A549 (cell line): ENCODE results near the gene UHRF1. TPM values are rescaled to one million over a fixed set of nuclear protein-coding genes. Genes with fewer than 3 reads are reported as not detected.

Source experiments
- ATAC-seq, 2 experiments: fragments of 200-7000 bp in 1 of 2; fragments of >200 bp in 1 of 2; cut with Nextera tagmentation in 1 of 2; cut with Tn5 transposase in 1 of 2; 3 replicates each; pipeline versions ENCODE4 v1.8.0 to v1.9.1; 2018 to 2020; ENCODE audit warnings: mild to moderate bottlenecking in 1 of 2, moderate library complexity in 1 of 2
- CTCF ChIA-PET: fragments of 300-600 bp; sonication (Branson Sonifier 250); formaldehyde crosslinking; extraction: SDS; loops from one replicate; lab custom pipeline; 2021; ENCODE audit warnings: antibody characterized with exemption, inconsistent platforms; lab: Yijun Ruan, JAX
- POLR2A ChIA-PET: fragments of 350-600 bp; formaldehyde crosslinking; extraction: SDS; loops from one replicate; lab custom pipeline; 2021; ENCODE audit warnings: antibody characterized with exemption, inconsistent platforms; lab: Yijun Ruan, JAX
- DNase-seq, 2 experiments: peaks; one replicate each; pipeline versions ENCODE4 v3.0.0 to v3.0.0-alpha.2; 2011 to 2016; ENCODE audit warnings: low read depth in 1 of 2, low spot score in 1 of 2
- FAIRE-seq: peaks from 2 replicates; lab custom pipeline; 2011; peaks lifted over from hg19 to GRCh38; lab: Jason Lieb, UNC
- H3K27ac ChIP-seq, 2 experiments: fragments of >200 bp; sonication (Bioruptor Twin); formaldehyde crosslinking; 3 replicates each; pipeline ENCODE4 v1.5.1; 2016 to 2017
- H3K4me1 ChIP-seq: fragments of >200 bp; sonication (Bioruptor Twin); formaldehyde crosslinking; 3 replicates; pipeline ENCODE4 v1.6.1; 2016
- H3K4me2 ChIP-seq: fragments of >200 bp; sonication (Bioruptor Twin); formaldehyde crosslinking; 3 replicates; pipeline ENCODE4 v1.6.1; 2016
- H3K4me3 ChIP-seq: fragments of >200 bp; sonication (Bioruptor Twin); formaldehyde crosslinking; 3 replicates; pipeline ENCODE4 v1.5.1; 2016
- H3K9me3 ChIP-seq: fragments of >200 bp; sonication (Bioruptor Twin); formaldehyde crosslinking; 3 replicates; pipeline ENCODE4 v1.6.1; 2016
- CBX2 ChIP-seq: fragments of 200-600 bp; sonication (generic); IDR thresholded peaks from 2 replicates; pipeline ENCODE4 v1.6.1; 2016; ENCODE audit warnings: low read depth, mild to moderate bottlenecking, borderline replicate concordance
- CBX8 ChIP-seq: fragments of 200-600 bp; sonication (generic); IDR thresholded peaks from 2 replicates; pipeline ENCODE4 v1.6.1; 2016
- CEBPB ChIP-seq, 2 experiments: fragments of >200 bp in 1 of 2; sonication (Bioruptor Twin) in 1 of 2; formaldehyde crosslinking in 1 of 2; IDR thresholded peaks; 2 replicates each; pipeline ENCODE4 v1.6.1; 2012 to 2016
- CHD2 ChIP-seq: fragments of 150-350 bp; IDR thresholded peaks from 2 replicates; pipeline ENCODE4 v1.6.1; 2014; ENCODE audit warnings: low read length; ENCODE audit not compliant: partially characterized antibody
- CHD4 ChIP-seq: fragments of 200-600 bp; sonication (generic); IDR thresholded peaks from 2 replicates; pipeline ENCODE4 v1.6.1; 2016; ENCODE audit warnings: antibody characterized with exemption, mild to moderate bottlenecking, borderline replicate concordance
- EHF ChIP-seq: fragments of 250-450 bp; sonication (Bioruptor Pico); IDR thresholded peaks from 2 replicates; pipeline ENCODE4 v1.5.0; 2020; ENCODE audit warnings: mild to moderate bottlenecking
- ESRRA ChIP-seq: fragments of 150-350 bp; IDR thresholded peaks from 2 replicates; pipeline ENCODE4 v1.6.1; 2014; ENCODE audit warnings: mild to moderate bottlenecking, low read length, borderline replicate concordance
- FOSB ChIP-seq: fragments of 250-450 bp; sonication (Bioruptor Pico); IDR thresholded peaks from 2 replicates; pipeline ENCODE4 v1.5.0; 2020; ENCODE audit warnings: mild to moderate bottlenecking, moderate library complexity
- GATA3 ChIP-seq: IDR thresholded peaks from 2 replicates; pipeline ENCODE4 v1.6.1; 2012; ENCODE audit warnings: borderline replicate concordance
- HDAC2 ChIP-seq: fragments of 200-600 bp; sonication (generic); IDR thresholded peaks from 2 replicates; pipeline ENCODE4 v1.6.1; 2016
- HOXB5 ChIP-seq: fragments of 250-450 bp; sonication (Bioruptor Pico); IDR thresholded peaks from 2 replicates; pipeline ENCODE4 v1.5.0; 2020; ENCODE audit warnings: mild to moderate bottlenecking, moderate library complexity
- JUN ChIP-seq, 2 experiments: fragments of >200 bp; sonication (Bioruptor Twin); formaldehyde crosslinking; IDR thresholded peaks; 2 replicates in 1 of 2; 3 replicates in 1 of 2; pipeline ENCODE4 v1.6.1; 2016 to 2017
- JUNB ChIP-seq: fragments of >200 bp; sonication (Bioruptor Twin); formaldehyde crosslinking; IDR thresholded peaks from 2 replicates; pipeline ENCODE4 v1.6.1; 2016
- KDM1A ChIP-seq: fragments of 200-600 bp; sonication (generic); IDR thresholded peaks from 2 replicates; pipeline ENCODE4 v1.6.1; 2016; ENCODE audit warnings: low read depth, mild to moderate bottlenecking
- KDM5A ChIP-seq: fragments of 200-600 bp; sonication (generic); IDR thresholded peaks from 2 replicates; pipeline ENCODE4 v1.6.1; 2016; ENCODE audit warnings: antibody characterized with exemption, mild to moderate bottlenecking
- MYC ChIP-seq: IDR thresholded peaks from 2 replicates; pipeline ENCODE4 v1.6.1; 2012; ENCODE audit warnings: mild to moderate bottlenecking, inconsistent platforms, low read length, improper control_type of control experiment, borderline replicate concordance
- NR3C1 ChIP-seq: fragments of >200 bp; sonication (Bioruptor Twin); formaldehyde crosslinking; IDR thresholded peaks from 3 replicates; pipeline ENCODE4 v1.6.1; 2017
- PHF8 ChIP-seq: fragments of 200-600 bp; sonication (generic); IDR thresholded peaks from 2 replicates; pipeline ENCODE4 v1.6.1; 2016; ENCODE audit warnings: low read depth, mild to moderate bottlenecking, antibody characterized with exemption, moderate library complexity, borderline replicate concordance
- POLR2A ChIP-seq: IDR thresholded peaks from 2 replicates; pipeline ENCODE4 v1.6.1; 2012; ENCODE audit warnings: mild to moderate bottlenecking, low read length
- POLR2AphosphoS2 ChIP-seq: conservative IDR thresholded peaks from 2 replicates; pipeline ENCODE4 v1.6.1; 2012; ENCODE audit warnings: low read length, improper control_type of control experiment, inconsistent platforms
- RAD21 ChIP-seq, 2 experiments: fragments of >200 bp in 1 of 2; sonication (Bioruptor Twin) in 1 of 2; formaldehyde crosslinking in 1 of 2; IDR thresholded peaks in 1 of 2; conservative IDR thresholded peaks in 1 of 2; 2 replicates in 1 of 2; 3 replicates in 1 of 2; pipeline ENCODE4 v1.6.1; 2012 to 2018; ENCODE audit warnings: inconsistent platforms in 1 of 2
- RCOR1 ChIP-seq: fragments of 150-350 bp; IDR thresholded peaks from 2 replicates; pipeline ENCODE4 v1.6.1; 2014; ENCODE audit warnings: antibody characterized with exemption, low read length, low read depth
- SMC3 ChIP-seq: fragments of >200 bp; sonication (Bioruptor Twin); formaldehyde crosslinking; IDR thresholded peaks from 3 replicates; pipeline ENCODE4 v1.6.1; 2018; ENCODE audit warnings: inconsistent platforms
- TFCP2L1 ChIP-seq: fragments of 250-450 bp; sonication (Bioruptor Pico); IDR thresholded peaks from 2 replicates; pipeline ENCODE4 v1.5.0; 2021; ENCODE audit warnings: mild to moderate bottlenecking
- ZSCAN20 ChIP-seq: fragments of 250-450 bp; sonication (Bioruptor Pico); IDR thresholded peaks from 2 replicates; pipeline ENCODE4 v1.8.0; 2022; ENCODE audit warnings: mild to moderate bottlenecking, moderate library complexity
- WGBS: methylation state at CpG from one replicate; pipeline ENCODE4 v1.1.6; 2017; ENCODE audit errors: missing lambda C conversion rate; 5-methylcytosine and 5-hydroxymethylcytosine counted together
- polyA minus RNA-seq: library from RNA; depleted of rRNA, polyadenylated mRNA; stranded (reverse); fragments of >200 nt; gene quantifications from 2 replicates; pipeline ENCODE4 v1.2.3, GENCODE V29; 2011; rRNA and poly(A)+ RNA removed
- polyA plus RNA-seq, 4 experiments: library from polyadenylated mRNA; depleted of rRNA in 3 of 4; stranded (reverse); fragments of >200 nt; fragmentation: RNase III in 1 of 4; extraction: RNeasy Plus Mini Kit Qiagen cat#74134 plus additional on column Dnase treatment in 1 of 4; gene quantifications; 2 replicates in 3 of 4; 3 replicates in 1 of 4; pipeline ENCODE4 v1.2.3, GENCODE V29; 2011 to 2017
- TF ChIP-seq, protein P1 (sequence below): IDR thresholded peaks from 2 replicates; pipeline ENCODE4 v1.6.1; 2012; ENCODE audit warnings: low read depth, borderline replicate concordance
- TF ChIP-seq, protein P2 (sequence below): IDR thresholded peaks from 2 replicates; pipeline ENCODE4 v1.6.1; 2012
- TF ChIP-seq, protein P3 (sequence below): fragments of >200 bp; sonication (Bioruptor Twin); formaldehyde crosslinking; IDR thresholded peaks from 3 replicates; pipeline ENCODE4 v1.6.1; 2016
- TF ChIP-seq, protein P4 (sequence below): fragments of >200 bp; sonication (Bioruptor Twin); formaldehyde crosslinking; IDR thresholded peaks from 3 replicates; pipeline ENCODE4 v1.5.1; 2016
- TF ChIP-seq, protein P5 (sequence below): fragments of >200 bp; sonication (Bioruptor Twin); formaldehyde crosslinking; IDR thresholded peaks from 2 replicates; pipeline ENCODE4 v1.6.1; 2016

Gene UHRF1
- polyA plus RNA-seq (2011; rRNA removed), result 7.2 and 8.5 TPM in 2 replicates
- 34.5 and 37.1 TPM in 2 replicates for polyA plus RNA-seq (2012; cell fraction: cytosol; rRNA removed)
- 63.0 and 64.2 TPM in 2 replicates for polyA plus RNA-seq (2012; cell fraction: nucleus; rRNA removed)
- 50.6 to 52.7 TPM (median 52.3 TPM) in 3 replicates for polyA plus RNA-seq (2017; fragmentation: RNase III; extraction: RNeasy Plus Mini Kit Qiagen cat#74134 plus additional on column Dnase treatment)
- 6.3 and 10.1 TPM in 2 replicates for polyA minus RNA-seq

DNA sequence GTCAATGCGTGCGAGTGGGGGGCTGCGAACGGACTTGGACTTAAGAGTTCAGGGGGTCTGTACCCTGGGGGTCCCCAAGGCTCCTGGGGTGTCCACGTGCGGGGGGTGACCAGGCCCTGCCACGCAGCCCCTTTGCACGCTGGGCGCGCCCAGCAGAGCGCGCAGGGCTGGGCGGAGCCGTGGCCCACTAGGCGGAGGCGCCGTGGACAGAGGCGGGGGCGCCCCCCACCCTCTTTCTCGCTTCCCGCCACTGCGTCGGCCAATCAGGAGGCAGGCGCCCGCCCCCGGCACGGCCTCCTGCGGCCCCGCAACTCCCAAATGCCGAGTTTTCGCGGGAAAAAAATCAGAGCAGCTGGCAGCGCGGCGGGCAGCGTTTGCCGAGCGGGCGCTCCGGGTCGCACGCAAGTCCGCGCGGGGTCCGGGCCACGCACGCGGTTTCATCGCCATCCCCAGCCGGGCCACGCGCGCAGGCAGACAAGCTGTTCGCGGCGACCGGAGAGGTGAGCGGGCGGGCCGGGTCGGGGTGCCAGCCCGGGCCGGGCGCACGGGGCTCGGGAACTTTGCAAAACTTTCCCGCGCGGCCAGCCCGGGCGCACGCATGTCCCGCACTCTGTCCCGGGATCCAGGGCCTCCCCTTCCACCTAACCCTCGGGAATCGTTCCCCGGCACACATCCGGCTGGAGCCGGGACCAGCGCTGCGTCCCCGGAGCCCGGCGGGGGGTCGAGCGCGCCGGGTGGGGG, at the start of gene UHRF1:
Gene UHRF1, plus strand, starts transcription at position 346 of the 741 bp plus-strand sequence. CDS start 1,385 bp downstream, outside the sequence.
- ChIA-PET CTCF (interaction anchor here (1.1 to 7.3 kb wide), 3 partner anchors 13 to 96 kb away, joined by 3 to 40 read pairs (median 3); no protein-coding TSS in a partner anchor), POLR2A (no interaction called here)
- DNase-seq, result peak in 1 of 2 experiments; percentile 52
- no peaks in the 10 kb centered on the region for H3K9me3 ChIP-seq
- peak within 1 kb of the TSS; percentile 84 for H3K4me2 ChIP-seq
- peak within 1 kb of the TSS; percentile 93 to 95 for H3K27ac ChIP-seq
- no peak for FAIRE-seq
- WGBS, result 71% methylated on average over 3 of the region's 89 CpGs
- peak within 1 kb of the TSS; percentile 85 for H3K4me3 ChIP-seq
- peak; percentile 15 to 58; a peak in 4 of 6 replicates for ATAC-seq
- peaks cover 38% of the 10 kb centered on the region for H3K4me1 ChIP-seq
- TF ChIP-seq FOSB (CRISPR knock-in tag) (no peak), ESRRA (no peak), JUNB (no peak), HOXB5 (CRISPR knock-in tag) (no peak), TFCP2L1 (CRISPR knock-in tag) (no peak), ZSCAN20 (CRISPR knock-in tag) (no peak), CHD4 (no peak), NR3C1 (no peak), KDM1A (no peak), JUN (IDR thresholded peaks at IDR 0.05) (peak in 1 of 2 experiments; percentile 30; a peak in 2 of 5 replicates), POLR2A (peak; percentile 18; the same call in 1 of the 2 replicates), CHD2 (no peak), POLR2AphosphoS2 (no peak), RAD21 (conservative IDR thresholded peaks at IDR 0.05 in 1 of 2, IDR thresholded peaks at IDR 0.05 in 1 of 2) (no peak), EHF (no peak), PHF8 (peak; percentile 31; the same call in 1 of the 2 replicates), MYC (no peak)
- TF ChIP-seq, protein P1, sequence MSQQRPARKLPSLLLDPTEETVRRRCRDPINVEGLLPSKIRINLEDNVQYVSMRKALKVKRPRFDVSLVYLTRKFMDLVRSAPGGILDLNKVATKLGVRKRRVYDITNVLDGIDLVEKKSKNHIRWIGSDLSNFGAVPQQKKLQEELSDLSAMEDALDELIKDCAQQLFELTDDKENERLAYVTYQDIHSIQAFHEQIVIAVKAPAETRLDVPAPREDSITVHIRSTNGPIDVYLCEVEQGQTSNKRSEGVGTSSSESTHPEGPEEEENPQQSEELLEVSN, result peak; percentile 73
- TF ChIP-seq, protein P2, sequence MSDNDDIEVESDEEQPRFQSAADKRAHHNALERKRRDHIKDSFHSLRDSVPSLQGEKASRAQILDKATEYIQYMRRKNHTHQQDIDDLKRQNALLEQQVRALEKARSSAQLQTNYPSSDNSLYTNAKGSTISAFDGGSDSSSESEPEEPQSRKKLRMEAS, result peak; percentile 50; the same call in 1 of the 2 replicates
- TF ChIP-seq, all 56 proteins: peak for 5

DNA sequence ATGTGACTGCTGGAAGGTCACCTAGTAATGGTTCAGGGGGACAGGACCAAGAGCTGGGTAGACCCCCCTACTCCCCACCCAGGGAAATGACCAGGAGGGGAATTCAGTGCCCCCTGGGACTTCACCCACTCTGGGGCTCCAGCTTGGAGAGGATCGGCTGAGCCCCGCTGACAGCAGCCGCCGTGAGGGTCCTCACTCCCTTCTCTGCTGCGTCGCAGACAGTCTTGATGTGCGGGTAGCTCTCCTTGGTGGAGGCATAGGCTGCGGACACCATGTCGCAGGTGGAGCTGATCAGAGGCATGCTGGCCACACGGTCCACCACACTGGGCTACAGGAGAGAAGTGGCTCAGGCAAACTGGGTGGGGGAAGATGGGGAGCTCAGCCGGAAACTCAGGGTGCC, 49.6 kb upstream of the UHRF1 start:
- no peak overlapping the region for H3K4me3 ChIP-seq
- no peak for FAIRE-seq
- ChIA-PET CTCF (interaction anchor here (0.6 to 9.2 kb wide), 7 partner anchors 9 to 56 kb away, joined by 3 to 67 read pairs (median 4); no protein-coding TSS in a partner anchor), POLR2A (no interaction called here)
- ATAC-seq, result no peak
- H3K4me2 ChIP-seq, result no peak overlapping the region
- 57% methylated on average over 1 of the region's 11 CpGs for WGBS
- TF ChIP-seq, protein P3, sequence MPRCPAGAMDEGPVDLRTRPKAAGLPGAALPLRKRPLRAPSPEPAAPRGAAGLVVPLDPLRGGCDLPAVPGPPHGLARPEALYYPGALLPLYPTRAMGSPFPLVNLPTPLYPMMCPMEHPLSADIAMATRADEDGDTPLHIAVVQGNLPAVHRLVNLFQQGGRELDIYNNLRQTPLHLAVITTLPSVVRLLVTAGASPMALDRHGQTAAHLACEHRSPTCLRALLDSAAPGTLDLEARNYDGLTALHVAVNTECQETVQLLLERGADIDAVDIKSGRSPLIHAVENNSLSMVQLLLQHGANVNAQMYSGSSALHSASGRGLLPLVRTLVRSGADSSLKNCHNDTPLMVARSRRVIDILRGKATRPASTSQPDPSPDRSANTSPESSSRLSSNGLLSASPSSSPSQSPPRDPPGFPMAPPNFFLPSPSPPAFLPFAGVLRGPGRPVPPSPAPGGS, result no peak
- TF ChIP-seq RCOR1 (no peak), SMC3 (no peak), HDAC2 (no peak), KDM5A (no peak), CBX2 (no peak), CBX8 (no peak), CEBPB (IDR thresholded peaks at IDR 0.05) (no peak), EHF (no peak), GATA3 (no peak)
- TF ChIP-seq, protein P2, result no peak
- TF ChIP-seq, protein P4, sequence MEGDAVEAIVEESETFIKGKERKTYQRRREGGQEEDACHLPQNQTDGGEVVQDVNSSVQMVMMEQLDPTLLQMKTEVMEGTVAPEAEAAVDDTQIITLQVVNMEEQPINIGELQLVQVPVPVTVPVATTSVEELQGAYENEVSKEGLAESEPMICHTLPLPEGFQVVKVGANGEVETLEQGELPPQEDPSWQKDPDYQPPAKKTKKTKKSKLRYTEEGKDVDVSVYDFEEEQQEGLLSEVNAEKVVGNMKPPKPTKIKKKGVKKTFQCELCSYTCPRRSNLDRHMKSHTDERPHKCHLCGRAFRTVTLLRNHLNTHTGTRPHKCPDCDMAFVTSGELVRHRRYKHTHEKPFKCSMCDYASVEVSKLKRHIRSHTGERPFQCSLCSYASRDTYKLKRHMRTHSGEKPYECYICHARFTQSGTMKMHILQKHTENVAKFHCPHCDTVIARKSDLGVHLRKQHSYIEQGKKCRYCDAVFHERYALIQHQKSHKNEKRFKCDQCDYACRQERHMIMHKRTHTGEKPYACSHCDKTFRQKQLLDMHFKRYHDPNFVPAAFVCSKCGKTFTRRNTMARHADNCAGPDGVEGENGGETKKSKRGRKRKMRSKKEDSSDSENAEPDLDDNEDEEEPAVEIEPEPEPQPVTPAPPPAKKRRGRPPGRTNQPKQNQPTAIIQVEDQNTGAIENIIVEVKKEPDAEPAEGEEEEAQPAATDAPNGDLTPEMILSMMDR, result no peak
- TF ChIP-seq, protein P5, sequence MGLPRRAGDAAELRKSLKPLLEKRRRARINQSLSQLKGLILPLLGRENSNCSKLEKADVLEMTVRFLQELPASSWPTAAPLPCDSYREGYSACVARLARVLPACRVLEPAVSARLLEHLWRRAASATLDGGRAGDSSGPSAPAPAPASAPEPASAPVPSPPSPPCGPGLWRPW, result no peak
- no peaks in the 10 kb centered on the region for H3K4me1 ChIP-seq
- DNase-seq, result no peak
- 0 out of 6 replicates have a peak overlapping the region, but pooled peaks of 1 of the 2 experiments have one; percentile 31 for H3K27ac ChIP-seq
- no peaks in the 10 kb centered on the region for H3K9me3 ChIP-seq
